ENCODE data around the gene MCTP1.

Gene MCTP1

DNA sequence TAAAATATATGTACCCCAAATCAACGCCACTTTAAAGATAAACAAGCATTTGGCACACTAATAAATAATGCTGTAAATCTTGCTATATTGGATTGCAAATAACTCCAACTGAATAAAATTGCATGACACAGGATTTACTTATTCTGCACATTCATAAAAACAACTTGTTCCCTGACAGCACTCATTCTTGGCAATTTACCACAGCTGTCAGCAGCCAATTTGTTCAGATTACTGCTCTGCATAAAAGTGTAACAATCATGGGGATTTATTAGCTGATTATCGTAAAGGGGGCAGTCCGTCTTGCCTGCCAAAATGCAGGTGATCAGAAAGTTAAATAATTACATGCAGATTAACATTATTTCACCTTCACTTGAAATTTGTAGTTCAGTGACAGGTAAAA, 381.2 kb downstream of the MCTP1 start:
- DNase-seq (ENCODE audit: low read depth) = peak; percentile 26
- TF ChIP-seq, protein P1, sequence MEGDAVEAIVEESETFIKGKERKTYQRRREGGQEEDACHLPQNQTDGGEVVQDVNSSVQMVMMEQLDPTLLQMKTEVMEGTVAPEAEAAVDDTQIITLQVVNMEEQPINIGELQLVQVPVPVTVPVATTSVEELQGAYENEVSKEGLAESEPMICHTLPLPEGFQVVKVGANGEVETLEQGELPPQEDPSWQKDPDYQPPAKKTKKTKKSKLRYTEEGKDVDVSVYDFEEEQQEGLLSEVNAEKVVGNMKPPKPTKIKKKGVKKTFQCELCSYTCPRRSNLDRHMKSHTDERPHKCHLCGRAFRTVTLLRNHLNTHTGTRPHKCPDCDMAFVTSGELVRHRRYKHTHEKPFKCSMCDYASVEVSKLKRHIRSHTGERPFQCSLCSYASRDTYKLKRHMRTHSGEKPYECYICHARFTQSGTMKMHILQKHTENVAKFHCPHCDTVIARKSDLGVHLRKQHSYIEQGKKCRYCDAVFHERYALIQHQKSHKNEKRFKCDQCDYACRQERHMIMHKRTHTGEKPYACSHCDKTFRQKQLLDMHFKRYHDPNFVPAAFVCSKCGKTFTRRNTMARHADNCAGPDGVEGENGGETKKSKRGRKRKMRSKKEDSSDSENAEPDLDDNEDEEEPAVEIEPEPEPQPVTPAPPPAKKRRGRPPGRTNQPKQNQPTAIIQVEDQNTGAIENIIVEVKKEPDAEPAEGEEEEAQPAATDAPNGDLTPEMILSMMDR (conservative IDR thresholded peaks at IDR 0.05; ENCODE audit: control insufficient read depth, insufficient read depth, low read depth, low read length) = no peak
- H3K4me3 ChIP-seq (ENCODE audit: control insufficient read depth, low read depth, low read length) = no peak overlapping the region

- H3K4me3 ChIP-seq (ENCODE audit: control insufficient read depth, low read depth, low read length) = no peak overlapping the region
- peak; percentile 78 for DNase-seq (ENCODE audit: low read depth)
- TF ChIP-seq, protein P1 (conservative IDR thresholded peaks at IDR 0.05; ENCODE audit: control insufficient read depth, insufficient read depth, low read depth, low read length) = no peak
These were observed 383.5 kb downstream of the MCTP1 start for GRCh38 chr5:94901191-94901979.

DNA sequence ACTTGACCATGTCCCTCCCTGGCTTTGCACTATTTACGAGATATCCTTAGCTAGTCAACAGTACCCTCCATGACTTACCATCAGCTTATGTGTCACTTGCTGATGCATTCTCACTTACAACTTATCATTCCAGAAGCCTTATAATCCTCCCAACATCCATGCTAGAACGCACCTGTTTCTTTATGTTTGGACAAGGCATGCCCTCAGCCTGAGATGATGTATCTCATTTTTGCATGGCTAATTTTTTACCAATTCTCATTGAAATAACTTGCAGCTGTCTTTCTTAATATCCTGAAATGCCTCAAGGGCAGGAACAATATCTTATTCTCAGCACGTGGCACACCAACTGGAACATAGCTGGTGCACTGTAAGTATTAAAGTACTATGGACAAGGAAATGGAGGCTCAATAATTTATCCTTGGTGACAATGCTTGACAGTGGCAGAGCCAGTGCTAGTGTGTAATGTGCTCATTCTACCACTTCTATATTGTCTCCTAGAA, 384.8 kb downstream of the MCTP1 start:
- H3K4me3 ChIP-seq (ENCODE audit: control insufficient read depth, low read depth, low read length) = no peak overlapping the region
- TF ChIP-seq, protein P1 (conservative IDR thresholded peaks at IDR 0.05; ENCODE audit: control insufficient read depth, insufficient read depth, low read depth, low read length) = no peak
- DNase-seq (ENCODE audit: low read depth) = no peak

DNA sequence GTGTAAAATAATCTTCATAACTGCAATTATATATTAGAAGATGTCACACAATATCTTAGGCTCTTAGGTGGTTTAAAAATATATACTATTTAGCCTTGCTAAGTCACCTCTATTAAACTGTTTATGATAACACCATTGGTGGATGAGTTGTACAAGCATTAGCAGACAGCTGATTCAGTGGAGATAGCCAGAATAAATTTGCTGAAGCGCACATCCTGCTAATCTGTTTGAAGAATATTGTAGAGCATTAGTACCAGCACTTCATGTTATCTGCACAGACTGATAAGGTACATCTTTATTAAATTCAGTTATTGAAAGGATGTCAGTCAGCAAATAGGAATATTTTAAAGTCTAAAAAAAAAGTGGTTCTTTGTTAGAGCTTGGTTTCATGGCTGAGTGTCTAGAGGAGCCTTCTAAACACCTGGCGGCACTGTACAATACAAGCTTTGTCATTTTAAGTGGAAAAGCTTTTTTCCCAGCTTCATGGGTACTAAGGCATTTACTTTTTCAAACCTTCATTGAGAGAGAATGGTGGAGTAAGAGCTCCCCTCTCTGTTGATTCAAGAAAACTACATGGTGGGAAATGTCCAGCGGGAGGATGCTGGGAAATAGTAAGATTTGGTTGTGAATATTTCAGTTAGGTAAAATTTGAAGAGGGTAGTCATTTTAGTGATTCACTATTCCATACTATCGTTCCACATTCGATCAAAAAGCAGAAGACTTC, 391.3 kb downstream of the MCTP1 start:
- DNase-seq (ENCODE audit: low read depth) = peak; percentile 28
- TF ChIP-seq, protein P1 (conservative IDR thresholded peaks at IDR 0.05; ENCODE audit: control insufficient read depth, insufficient read depth, low read depth, low read length) = peak; percentile 36
- H3K4me3 ChIP-seq (ENCODE audit: control insufficient read depth, low read depth, low read length) = no peak overlapping the region

GRCh38 chr5:94891972-94892371, 392.9 kb downstream of the MCTP1 start:
- no peak overlapping the region for H3K4me3 ChIP-seq (ENCODE audit: control insufficient read depth, low read depth, low read length)
- no peak for DNase-seq (ENCODE audit: low read depth)
- TF ChIP-seq, protein P1 (conservative IDR thresholded peaks at IDR 0.05; ENCODE audit: control insufficient read depth, insufficient read depth, low read depth, low read length) = no peak

DNA sequence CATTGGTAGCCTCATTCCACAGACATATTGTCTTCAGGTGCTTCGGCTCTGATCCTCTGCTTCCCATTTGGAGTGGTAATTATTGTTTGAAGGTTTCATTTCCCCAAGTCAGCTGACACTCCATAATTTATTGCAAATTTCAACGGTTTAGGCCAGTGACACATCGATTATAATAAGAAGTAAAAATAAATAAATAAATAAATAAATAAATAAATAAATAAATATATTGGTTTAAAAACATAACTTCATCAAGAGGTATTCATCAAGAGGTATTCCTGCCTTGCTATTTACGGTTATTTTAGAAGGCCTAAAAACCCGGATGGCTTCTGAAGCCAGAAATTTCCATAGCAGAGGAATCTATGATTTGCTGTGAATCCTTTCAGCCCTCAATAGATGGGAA, 393.3 kb downstream of the MCTP1 start:
- H3K4me3 ChIP-seq (ENCODE audit: control insufficient read depth, low read depth, low read length) = no peak overlapping the region
- no peak for DNase-seq (ENCODE audit: low read depth)
- TF ChIP-seq, protein P1 (conservative IDR thresholded peaks at IDR 0.05; ENCODE audit: control insufficient read depth, insufficient read depth, low read depth, low read length) = no peak

Measured in fibroblast of mammary gland (primary cell).